H1 (cell line): ENCODE measurements around the gene ENOSF1. TPM values are rescaled to one million over a fixed set of nuclear protein-coding genes. Genes with fewer than 3 reads are reported as not detected.
A peak's percentile ranks its signal among the peaks of the same experiment; 100 is the strongest.

Source experiments
- CTCF ChIA-PET: fragments of 300-600 bp; sonication (Branson Sonifier 250); formaldehyde crosslinking; loops from one replicate; lab custom pipeline; 2021; ENCODE audit not compliant: partially characterized antibody; lab: Charles Lee
- POLR2A ChIA-PET: fragments of 300-600 bp; sonication (Branson Sonifier 250); formaldehyde crosslinking; loops from one replicate; lab custom pipeline; 2021; ENCODE audit warnings: inconsistent platforms; ENCODE audit not compliant: partially characterized antibody; lab: Charles Lee
- DNase-seq, 2 experiments: peaks; one replicate each; pipeline versions ENCODE4 v3.0.0 to v3.0.0-alpha.2; 2010 to 2022; ENCODE audit warnings: low spot score in 2 of 2, low read depth in 1 of 2, mixed read lengths in 1 of 2
- FAIRE-seq: peaks from 2 replicates; lab custom pipeline; 2011; peaks lifted over from hg19 to GRCh38; lab: Jason Lieb, UNC
- H2AFZ ChIP-seq: 2 replicates; pipeline ENCODE4 v1.8.1; 2012; ENCODE audit warnings: low read length, inconsistent platforms
- H2AK5ac ChIP-seq: 2 replicates; pipeline ENCODE4 v1.6.1; 2013; ENCODE audit warnings: low read depth, low read length
- H2BK120ac ChIP-seq: replicated peaks from 2 replicates; pipeline ENCODE3; 2013; ENCODE audit warnings: low read depth, low read length, inconsistent platforms
- H2BK12ac ChIP-seq: 2 replicates; pipeline ENCODE4 v1.6.1; 2013; ENCODE audit warnings: low read depth, low read length
- H2BK15ac ChIP-seq: 2 replicates; pipeline ENCODE4 v1.6.1; 2013; ENCODE audit warnings: low read length
- H2BK20ac ChIP-seq: 2 replicates; pipeline ENCODE4 v1.6.1; 2013; ENCODE audit warnings: low read length
- H2BK5ac ChIP-seq: 2 replicates; pipeline ENCODE4 v1.6.1; 2013; ENCODE audit warnings: low read depth, low read length
- H3K14ac ChIP-seq: 2 replicates; pipeline ENCODE4 v1.6.1; 2013; ENCODE audit warnings: inconsistent platforms; ENCODE audit not compliant: insufficient read length
- H3K18ac ChIP-seq: 2 replicates; pipeline ENCODE4 v1.6.1; 2013; ENCODE audit warnings: low read length; ENCODE audit errors: extremely low read depth
- H3K23ac ChIP-seq: 2 replicates; pipeline ENCODE4 v1.6.1; 2013; ENCODE audit warnings: inconsistent platforms; ENCODE audit not compliant: insufficient read length
- H3K23me2 ChIP-seq: 2 replicates; pipeline ENCODE4 v1.6.1; 2013; ENCODE audit warnings: low read depth, low read length
- H3K27ac ChIP-seq: 2 replicates; pipeline ENCODE4 v1.6.1; 2011; ENCODE audit warnings: low read depth, low read length, inconsistent platforms
- H3K27me3 ChIP-seq, 4 experiments: replicated peaks in 1 of 4; 1 replicate in 1 of 4; 2 replicates in 3 of 4; pipeline versions ENCODE4 v1.6.1 to v1.8.1; 2011 to 2013; ENCODE audit warnings: low read length in 3 of 4, mild to moderate bottlenecking in 3 of 4, inconsistent platforms in 2 of 4, mixed read lengths in 2 of 4, moderate library complexity in 1 of 4; ENCODE audit not compliant: control insufficient read depth in 3 of 4, insufficient read depth in 3 of 4; ENCODE audit errors: extremely low read depth in 1 of 4
- H3K36me3 ChIP-seq, 4 experiments: 2 replicates each; pipeline versions ENCODE4 v1.6.1 to v1.8.1; 2011 to 2013; ENCODE audit warnings: mild to moderate bottlenecking in 4 of 4, low read length in 3 of 4, moderate library complexity in 2 of 4, control low read depth in 1 of 4, inconsistent platforms in 1 of 4; ENCODE audit not compliant: insufficient read depth in 4 of 4, control insufficient read depth in 2 of 4
- H3K4ac ChIP-seq: replicated peaks from 2 replicates; pipeline ENCODE3; 2013; ENCODE audit warnings: low read length, low read depth, mixed read lengths, inconsistent platforms; ENCODE audit not compliant: insufficient read length
- H3K4me1 ChIP-seq, 4 experiments: replicated peaks in 1 of 4; 1 replicate in 1 of 4; 2 replicates in 3 of 4; pipeline versions ENCODE4 v1.6.1 to v1.8.1; 2011 to 2013; ENCODE audit warnings: low read length in 3 of 4, inconsistent platforms in 2 of 4, mixed read lengths in 1 of 4; ENCODE audit not compliant: insufficient read depth in 4 of 4, control insufficient read depth in 3 of 4
- H3K4me2 ChIP-seq, 2 experiments: 2 replicates each; pipeline versions ENCODE4 v1.6.1 to v1.8.1; 2011 to 2013; ENCODE audit warnings: low read depth in 2 of 2, low read length in 2 of 2, control low read depth in 1 of 2, inconsistent platforms in 1 of 2, mild to moderate bottlenecking in 1 of 2; ENCODE audit not compliant: insufficient read depth in 1 of 2
- H3K4me3 ChIP-seq, 4 experiments: fragments of 200-600, 300-600 bp in 1 of 4; sonication (generic), shearing (Covaris generic), sonication (Bioruptor Twin) in 1 of 4; 2 replicates each; pipeline versions ENCODE4 v1.5.1 to v1.8.1; 2011 to 2016; ENCODE audit warnings: low read length in 4 of 4, low read depth in 3 of 4, control low read depth in 2 of 4, inconsistent platforms in 2 of 4, mild to moderate bottlenecking in 2 of 4, mixed read lengths in 1 of 4, moderate library complexity in 1 of 4; ENCODE audit not compliant: insufficient read depth in 2 of 4; ENCODE audit errors: extremely low read depth in 1 of 4
- H3K56ac ChIP-seq: replicated peaks from 2 replicates; pipeline ENCODE3; 2013; ENCODE audit warnings: low read depth, mild to moderate bottlenecking, mixed read lengths, low read length, inconsistent platforms; ENCODE audit not compliant: insufficient read length
- H3K79me1 ChIP-seq: 2 replicates; pipeline ENCODE4 v1.6.1; 2013; ENCODE audit warnings: low read depth, low read length, control low read depth
- H3K79me2 ChIP-seq, 2 experiments: 2 replicates each; pipeline versions ENCODE4 v1.6.1 to v1.8.1; 2012 to 2013; ENCODE audit warnings: low read length in 2 of 2, mild to moderate bottlenecking in 2 of 2, inconsistent platforms in 1 of 2; ENCODE audit not compliant: insufficient read depth in 2 of 2, control insufficient read depth in 1 of 2
- H3K9ac ChIP-seq, 4 experiments: replicated peaks in 1 of 4; 1 replicate in 1 of 4; 2 replicates in 3 of 4; pipeline versions ENCODE4 v1.6.1 to v1.8.1; 2011 to 2013; ENCODE audit warnings: low read depth in 3 of 4, low read length in 3 of 4, control low read depth in 2 of 4, mild to moderate bottlenecking in 2 of 4, moderate library complexity in 2 of 4, inconsistent platforms in 1 of 4; ENCODE audit errors: extremely low read depth in 1 of 4
- H3K9me3 ChIP-seq, 2 experiments: 2 replicates each; pipeline versions ENCODE4 v1.6.1 to v1.8.1; 2012 to 2013; ENCODE audit warnings: mild to moderate bottlenecking in 2 of 2, moderate library complexity in 2 of 2, control low read depth in 1 of 2, inconsistent platforms in 1 of 2, low read depth in 1 of 2, low read length in 1 of 2, mixed read lengths in 1 of 2; ENCODE audit not compliant: insufficient read depth in 2 of 2
- H4K20me1 ChIP-seq, 2 experiments: replicated peaks in 1 of 2; 2 replicates each; pipeline versions ENCODE3 to v1.8.1; 2011 to 2013; ENCODE audit warnings: inconsistent platforms in 2 of 2, low read length in 2 of 2, mild to moderate bottlenecking in 1 of 2; ENCODE audit not compliant: insufficient read depth in 2 of 2, control insufficient read depth in 1 of 2
- H4K5ac ChIP-seq: 2 replicates; pipeline ENCODE4 v1.6.1; 2013; ENCODE audit warnings: low read length, low read depth, mixed read lengths, inconsistent platforms; ENCODE audit not compliant: insufficient read length
- H4K8ac ChIP-seq: 2 replicates; pipeline ENCODE4 v1.8.0; 2013; ENCODE audit warnings: mild to moderate bottlenecking, moderate library complexity, low read length, inconsistent platforms; ENCODE audit not compliant: insufficient read depth; ENCODE audit errors: extremely low read depth
- H4K91ac ChIP-seq: replicated peaks from 2 replicates; pipeline ENCODE3; 2013; ENCODE audit warnings: low read length, mixed read lengths, inconsistent platforms; ENCODE audit not compliant: insufficient read length
- RAD21 ChIP-seq, 2 experiments: IDR thresholded peaks in 1 of 2; conservative IDR thresholded peaks in 1 of 2; 2 replicates each; pipeline ENCODE4 v1.6.1; 2011; ENCODE audit warnings: low read depth in 2 of 2, low read length in 2 of 2, improper control_type of control experiment in 1 of 2, inconsistent platforms in 1 of 2, mild to moderate bottlenecking in 1 of 2, moderate library complexity in 1 of 2
- SP2 ChIP-seq: IDR thresholded peaks from 2 replicates; pipeline ENCODE4 v1.6.1; 2012; ENCODE audit warnings: mild to moderate bottlenecking, low read length, inconsistent platforms
- SRF ChIP-seq: IDR thresholded peaks from 2 replicates; pipeline ENCODE4 v1.6.1; 2011; ENCODE audit warnings: mild to moderate bottlenecking, low read depth, low read length, moderate library complexity
- WGBS, 2 experiments: shearing (Covaris generic) in 1 of 2; methylation state at CpG; one replicate each; pipeline versions ENCODE4 v1.1.6 to v1.1.7; 2013 to 2015; ENCODE audit warnings: low lambda C conversion rate in 2 of 2, mixed read lengths in 2 of 2, inconsistent platforms in 1 of 2, low coverage in 1 of 2, missing lambda C conversion rate in 1 of 2; ENCODE audit not compliant: insufficient replicate concordance in 2 of 2, insufficient coverage in 1 of 2, insufficient read length in 1 of 2; ENCODE audit errors: extremely low coverage in 1 of 2, missing lambda C conversion rate in 1 of 2; 5-methylcytosine and 5-hydroxymethylcytosine counted together
- polyA plus RNA-seq, 7 experiments: library from polyadenylated mRNA; depleted of rRNA in 3 of 7; stranded (reverse) in 5 of 7; unstranded in 2 of 7; fragments of >200 nt in 5 of 7; fragments of 200-250 nt in 2 of 7; gene quantifications; 1 replicate in 5 of 7; 2 replicates in 1 of 7; 4 replicates in 1 of 7; pipeline versions ENCODE4 v1.2.1 to v1.2.3, GENCODE V29; 2011 to 2013; ENCODE audit warnings: missing spikeins in 2 of 7, mixed read lengths in 2 of 7
- total RNA-seq: library from RNA; stranded (reverse); fragmentation: NEBNext Ultra II Directional; extraction: Animal tissue kit (Norgen Biotek cat#: 25700); gene quantifications from 2 replicates; pipeline ENCODE4 v1.2.1, GENCODE V29; 2021

ENOSF1 gene
- total and polyA plus RNA-seq, 2 of the 8 experiments (the other 6 are each of a cell fraction or from before 2014, with no cell fraction given), result 15.4 to 26.4 TPM

DNA sequence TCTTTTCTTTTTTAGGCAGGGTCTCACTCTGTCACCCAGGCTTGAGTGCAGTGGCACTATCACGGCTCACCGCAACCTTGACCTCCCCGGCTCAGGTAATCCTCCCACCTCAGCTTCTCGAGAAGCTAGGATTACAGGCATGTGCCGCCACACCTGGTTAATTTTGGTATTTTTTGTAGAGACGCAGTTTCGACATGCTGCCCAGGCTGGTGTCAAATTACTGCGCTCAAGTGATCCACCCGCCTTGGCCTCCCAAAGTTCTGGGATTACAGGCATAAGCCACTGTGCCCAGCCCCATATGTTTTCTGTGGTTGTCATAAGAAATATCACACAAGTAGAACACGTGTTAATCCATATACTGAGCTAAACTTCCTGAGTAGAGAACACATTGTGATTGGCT is 14.6 kb downstream of the ENOSF1 start:
- CTCF ChIA-PET, result interaction anchor here (0.6 to 4.2 kb wide), 10 partner anchors 10 to 142 kb away, joined by 3 to 20 read pairs (median 6); partner anchors contain the start of gene ENOSF1
- Histone ChIP-seq H2BK12ac (no peak overlapping the region), H4K8ac (no peak overlapping the region), H3K4me3 (no peak overlapping the region), H2AK5ac (no peak overlapping the region), H3K18ac (no peak overlapping the region), H3K56ac (no peak overlapping the region), H2AFZ (no peak overlapping the region), H3K27me3 (no peaks in the 10 kb centered on the region), H3K9ac (no peak overlapping the region), H2BK15ac (no peak overlapping the region), H3K9me3 (no peaks in the 10 kb centered on the region), H3K14ac (no peak overlapping the region), H2BK120ac (no peak overlapping the region), H3K36me3 (peaks cover 0 to 8% (median 2%) of the 10 kb centered on the region in 4 experiments; a peak in 2 of 8 replicates), H4K20me1 (peaks cover 1 to 6% of the 10 kb centered on the region in 2 experiments), H3K23ac (no peak overlapping the region), H2BK20ac (no peak overlapping the region), H3K4ac (no peak overlapping the region), H2BK5ac (no peak overlapping the region), H4K5ac (no peak overlapping the region), H3K27ac (no peak overlapping the region), H3K79me1 (no peaks in the 10 kb centered on the region), H3K4me1 (no peaks in the 10 kb centered on the region; a peak in 1 of 7 replicates), H3K4me2 (no peak overlapping the region), H4K91ac (no peak overlapping the region), H3K23me2 (no peaks in the 10 kb centered on the region), H3K79me2 (no peaks in the 10 kb centered on the region)
- FAIRE-seq (no peak), DNase-seq (no peak)
- WGBS, 2 experiments, result 71% methylated on average over 8 of the region's 10 CpGs; no CpG with 5 or more reads in 1 of the 2 experiments
- TF ChIP-seq SRF, result no peak
- peak in 1 of 2 experiments; percentile 26; a peak in 1 of 4 replicates for TF ChIP-seq RAD21 (IDR thresholded peaks at IDR 0.05 in 1 of 2, conservative IDR thresholded peaks at IDR 0.05 in 1 of 2; ENCODE audit: low read depth in 2 of 2, low read length in 2 of 2)
- TF ChIP-seq SP2, result no peak
- POLR2A ChIA-PET, result interaction anchor here (0.6 to 1.6 kb wide), 2 partner anchors 15 to 90 kb away, joined by 3 to 5 read pairs; partner anchors contain the start of gene ENOSF1
